Endothelial cell of umbilical vein (primary cell): ENCODE results near the gene ZNF672. TPM values are rescaled to one million over a fixed set of nuclear protein-coding genes. Genes with fewer than 3 reads are reported as not detected.

ENCODE experiments used
- BruUV-seq: library from RNA; stranded (reverse); fragments of 400-500 nt; replicated peaks from 2 replicates; lab custom pipeline; 2021; lab: Mats Ljungman, UMichigan
- CTCF ChIA-PET: fragments of 300-600, 350-600 bp; sonication (Branson Sonifier 250); formaldehyde crosslinking; loops from one replicate; lab custom pipeline; 2021; ENCODE audit warnings: antibody characterized with exemption, inconsistent platforms; lab: Charles Lee
- POLR2A ChIA-PET: fragments of 300-600, 350-600 bp; sonication (Branson Sonifier 250); formaldehyde crosslinking; loops from one replicate; lab custom pipeline; 2021; ENCODE audit warnings: antibody characterized with exemption, inconsistent platforms; lab: Charles Lee
- DNase-seq: peaks from one replicate; pipeline ENCODE4 v3.0.0-alpha.2; 2011; ENCODE audit warnings: low read depth, low spot score
- FAIRE-seq: peaks from 2 replicates; lab custom pipeline; 2011; peaks lifted over from hg19 to GRCh38; lab: Jason Lieb, UNC
- H2AFZ ChIP-seq: 2 replicates; pipeline ENCODE4 v1.6.0; 2012; ENCODE audit warnings: low read depth, low read length, control low read depth, inconsistent platforms
- H3K27ac ChIP-seq: 2 replicates; pipeline ENCODE4 v1.5.1; 2011; ENCODE audit warnings: low read depth, mild to moderate bottlenecking, control low read depth, low read length, moderate library complexity; ENCODE audit not compliant: insufficient read depth
- H3K27me3 ChIP-seq, 2 experiments: 2 replicates each; pipeline versions ENCODE4 v1.6.0 to v1.6.1; 2011; ENCODE audit warnings: low read length in 2 of 2, mixed read lengths in 1 of 2; ENCODE audit not compliant: control insufficient read depth in 2 of 2, insufficient read depth in 2 of 2
- H3K36me3 ChIP-seq, 2 experiments: 2 replicates in 1 of 2; 3 replicates in 1 of 2; pipeline ENCODE4 v1.5.1; 2011; ENCODE audit warnings: low read length in 2 of 2, mild to moderate bottlenecking in 1 of 2, moderate library complexity in 1 of 2; ENCODE audit not compliant: control insufficient read depth in 2 of 2, insufficient read depth in 2 of 2; ENCODE audit errors: extremely low read depth in 1 of 2
- H3K4me1 ChIP-seq: 3 replicates; pipeline ENCODE4 v1.5.1; 2011; ENCODE audit warnings: mild to moderate bottlenecking, low read length; ENCODE audit not compliant: control insufficient read depth, insufficient read depth; ENCODE audit errors: extremely low read depth
- H3K4me2 ChIP-seq: 2 replicates; pipeline ENCODE4 v1.6.1; 2011; ENCODE audit warnings: low read length, control low read depth, mixed read lengths; ENCODE audit not compliant: insufficient read depth
- H3K4me3 ChIP-seq, 3 experiments: fragments of 200-600 bp in 1 of 3; sonication (generic), shearing (Covaris generic) in 1 of 3; replicated peaks in 1 of 3; 2 replicates each; pipeline ENCODE4 v1.5.1; 2011 to 2016; ENCODE audit warnings: control low read depth in 3 of 3, low read length in 3 of 3, mild to moderate bottlenecking in 2 of 3, inconsistent platforms in 1 of 3, low read depth in 1 of 3, moderate library complexity in 1 of 3; ENCODE audit not compliant: insufficient read depth in 1 of 3
- H3K79me2 ChIP-seq: 2 replicates; pipeline ENCODE4 v1.6.0; 2012; ENCODE audit warnings: low read length, inconsistent platforms; ENCODE audit not compliant: control insufficient read depth, insufficient read depth
- H3K9ac ChIP-seq: replicated peaks from 2 replicates; pipeline ENCODE3; 2011; ENCODE audit warnings: low read length, control low read depth; ENCODE audit not compliant: insufficient read depth; ENCODE audit errors: extremely low read depth
- H3K9me1 ChIP-seq: replicated peaks from 3 replicates; pipeline ENCODE4 v1.6.0; 2011; ENCODE audit warnings: mild to moderate bottlenecking, low read length; ENCODE audit not compliant: control insufficient read depth, insufficient read depth; ENCODE audit errors: extremely low read depth
- H3K9me3 ChIP-seq: replicated peaks from 2 replicates; pipeline ENCODE4 v1.5.1; 2012; ENCODE audit warnings: low read length, inconsistent platforms; ENCODE audit not compliant: control insufficient read depth, insufficient read depth
- H4K20me1 ChIP-seq: replicated peaks from 2 replicates; pipeline ENCODE3; 2011; ENCODE audit warnings: mild to moderate bottlenecking, low read length; ENCODE audit not compliant: control insufficient read depth, insufficient read depth; ENCODE audit errors: extremely low read depth
- EZH2 ChIP-seq: IDR thresholded peaks from 2 replicates; pipeline ENCODE4 v1.6.1; 2012; ENCODE audit warnings: borderline replicate concordance, low read depth, mild to moderate bottlenecking, moderate library complexity, low read length, inconsistent platforms; ENCODE audit not compliant: severe bottlenecking
- FOS ChIP-seq: IDR thresholded peaks from 2 replicates; pipeline ENCODE4 v1.6.1; 2011; ENCODE audit warnings: mild to moderate bottlenecking, low read length, moderate library complexity, borderline replicate concordance; ENCODE audit not compliant: insufficient read depth
- GATA2 ChIP-seq: IDR thresholded peaks from 2 replicates; pipeline ENCODE4 v1.7.0; 2011; ENCODE audit warnings: low read depth, mild to moderate bottlenecking, moderate library complexity, mixed read lengths, low read length; ENCODE audit not compliant: insufficient read length, insufficient read depth
- JUN ChIP-seq: IDR thresholded peaks from 2 replicates; pipeline ENCODE4 v1.6.1; 2011; ENCODE audit warnings: borderline replicate concordance, low read depth; ENCODE audit not compliant: insufficient read length, insufficient read depth
- MAX ChIP-seq: IDR thresholded peaks from 2 replicates; pipeline ENCODE4 v1.6.1; 2011; ENCODE audit not compliant: insufficient read depth, insufficient read length
- MYC ChIP-seq: IDR thresholded peaks from one replicate; pipeline ENCODE4 v1.6.1; 2011; ENCODE audit warnings: mild to moderate bottlenecking, low read depth, low read length
- POLR2A ChIP-seq: IDR thresholded peaks from 2 replicates; pipeline ENCODE4 v1.6.1; 2012; ENCODE audit warnings: low read depth, mild to moderate bottlenecking, control low read depth, low read length
- POLR2AphosphoS5 ChIP-seq: IDR thresholded peaks from 2 replicates; pipeline ENCODE4 v1.6.1; 2012; ENCODE audit warnings: low read depth, mild to moderate bottlenecking, control low read depth, low read length, moderate library complexity; ENCODE audit not compliant: insufficient read depth
- dilution Hi-C: fragments of 300-500 bp; cut with MboI; formaldehyde crosslinking; loops from one replicate; pipeline ENCODE4 v1.15.0; 2019; ENCODE audit warnings: low sequenced_read_pairs; ENCODE audit not compliant: extremely low pct_ligation_motif_present
- intact Hi-C: fragments of 100-400 bp; cut with micrococcal nuclease; formaldehyde crosslinking; loops from one replicate; pipeline ENCODE4 v1.10.0; 2022
- polyA plus RNA-seq, 4 experiments: library from polyadenylated mRNA; depleted of rRNA in 3 of 4; stranded (reverse) in 3 of 4; unstranded in 1 of 4; fragments of >200 nt; gene quantifications; 2 replicates each; pipeline versions ENCODE4 v1.2.1 to v1.2.3, GENCODE V29; 2011 to 2012; ENCODE audit warnings: missing spikeins in 1 of 4
- total RNA-seq: library from RNA; stranded (reverse); gene quantifications from 2 replicates; pipeline ENCODE4 v1.2.3, GENCODE V29; 2021
- TF ChIP-seq, protein P1 (sequence below), 2 donors: IDR thresholded peaks; 1 replicate in 1 of 2; 2 replicates in 1 of 2; pipeline ENCODE4 v1.5.1; 2011; ENCODE audit warnings: low read length in 2 of 2, mild to moderate bottlenecking in 2 of 2, moderate library complexity in 2 of 2, control low read depth in 1 of 2, inconsistent platforms in 1 of 2, low read depth in 1 of 2; ENCODE audit not compliant: insufficient read depth in 1 of 2; ENCODE audit errors: extremely low read depth in 1 of 2

The ZNF672 gene
- total and polyA plus RNA-seq, 2 donors (not counting 3 experiments of a cell fraction or from before 2014, with no cell fraction given): 20.1 to 29.6 TPM

GRCh38 chr1:248851390-248851789, 13.4 kb downstream of the ZNF672 start:
- dilution Hi-C loops: no loop called here
- POLR2A ChIA-PET: interaction anchor here (1.9 kb wide), 1 partner anchor 14 kb away, joined by 6 read pairs; the partner anchor contains the start of gene ZNF672
- DNase-seq: no peak

More at GRCh38 chr1:248851390-248851789, 13.4 kb downstream of the ZNF672 start:
- no TSS peak for BruUV-seq
- Histone ChIP-seq H3K27ac (no peak overlapping the region), H3K79me2 (no peaks in the 10 kb centered on the region), H3K4me3 (no peak overlapping the region), H4K20me1 (no peaks in the 10 kb centered on the region), H3K9me3 (no peaks in the 10 kb centered on the region), H3K9ac (no peak overlapping the region), H3K4me1 (no peaks in the 10 kb centered on the region), H3K27me3 (no peaks in the 10 kb centered on the region), H3K4me2 (no peak overlapping the region), H3K9me1 (no peaks in the 10 kb centered on the region), H2AFZ (no peak overlapping the region), H3K36me3 (peaks cover 0 to 27% of the 10 kb centered on the region in 2 experiments)
- no peak for FAIRE-seq
- TF ChIP-seq POLR2AphosphoS5: no peak
- TF ChIP-seq POLR2A: no peak
- TF ChIP-seq GATA2: no peak
- TF ChIP-seq FOS: no peak
- TF ChIP-seq MAX: no peak
- no peak for TF ChIP-seq MYC
- TF ChIP-seq, protein P1, sequence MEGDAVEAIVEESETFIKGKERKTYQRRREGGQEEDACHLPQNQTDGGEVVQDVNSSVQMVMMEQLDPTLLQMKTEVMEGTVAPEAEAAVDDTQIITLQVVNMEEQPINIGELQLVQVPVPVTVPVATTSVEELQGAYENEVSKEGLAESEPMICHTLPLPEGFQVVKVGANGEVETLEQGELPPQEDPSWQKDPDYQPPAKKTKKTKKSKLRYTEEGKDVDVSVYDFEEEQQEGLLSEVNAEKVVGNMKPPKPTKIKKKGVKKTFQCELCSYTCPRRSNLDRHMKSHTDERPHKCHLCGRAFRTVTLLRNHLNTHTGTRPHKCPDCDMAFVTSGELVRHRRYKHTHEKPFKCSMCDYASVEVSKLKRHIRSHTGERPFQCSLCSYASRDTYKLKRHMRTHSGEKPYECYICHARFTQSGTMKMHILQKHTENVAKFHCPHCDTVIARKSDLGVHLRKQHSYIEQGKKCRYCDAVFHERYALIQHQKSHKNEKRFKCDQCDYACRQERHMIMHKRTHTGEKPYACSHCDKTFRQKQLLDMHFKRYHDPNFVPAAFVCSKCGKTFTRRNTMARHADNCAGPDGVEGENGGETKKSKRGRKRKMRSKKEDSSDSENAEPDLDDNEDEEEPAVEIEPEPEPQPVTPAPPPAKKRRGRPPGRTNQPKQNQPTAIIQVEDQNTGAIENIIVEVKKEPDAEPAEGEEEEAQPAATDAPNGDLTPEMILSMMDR (IDR thresholded peaks at IDR 0.05; ENCODE audit: extremely low read depth in 1 of 2, insufficient read depth in 1 of 2, low read depth in 1 of 2, low read length in 2 of 2): no peak
- no peak for TF ChIP-seq EZH2
- TF ChIP-seq JUN: no peak
- CTCF ChIA-PET: no interaction called here
- intact Hi-C loops: no loop called here
